ENCODE measurements around the gene PLXDC2.

PLXDC2 gene

DNA sequence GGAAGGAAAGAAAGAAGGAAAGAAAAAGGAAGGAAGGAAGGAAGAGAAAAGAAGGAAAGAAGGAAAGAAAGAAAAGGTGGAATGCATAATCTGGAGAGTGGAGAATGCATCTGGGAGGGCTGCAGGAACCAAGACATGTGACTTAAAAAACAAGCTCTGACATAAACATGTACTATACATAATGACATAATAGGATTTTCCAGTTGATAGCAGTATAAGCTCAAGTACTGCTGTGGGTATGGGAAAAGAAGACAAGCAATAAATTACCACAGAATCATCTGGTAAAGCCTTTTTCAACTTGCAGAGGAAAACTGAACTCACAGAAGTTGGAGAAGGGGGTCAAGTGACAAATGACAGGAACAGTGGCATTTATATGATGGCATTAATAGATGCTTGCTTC is 345.9 kb downstream of the PLXDC2 start:
- Histone ChIP-seq H3K27me3 (ENCODE audit: insufficient read depth, low read length, poor library complexity) (no peaks in the 10 kb centered on the region), H3K79me2 (ENCODE audit: control insufficient read depth, insufficient read depth, low read length) (no peaks in the 10 kb centered on the region), H3K4me1 (ENCODE audit: control insufficient read depth, low read depth, low read length) (no peaks in the 10 kb centered on the region), H3K36me3 (ENCODE audit: control insufficient read depth, insufficient read depth, low read length) (no peaks in the 10 kb centered on the region), H2BK5ac (ENCODE audit: low read length) (no peak overlapping the region), H3K4ac (ENCODE audit: low read depth, low read length) (no peak overlapping the region), H3K56ac (ENCODE audit: low read length) (no peak overlapping the region), H4K5ac (ENCODE audit: low read length) (no peak overlapping the region), H3K79me1 (ENCODE audit: low read length) (no peaks in the 10 kb centered on the region), H3K4me3 (ENCODE audit: low read length) (no peak overlapping the region), H3K4me2 (ENCODE audit: low read length) (no peak overlapping the region), H2AK5ac (ENCODE audit: low read length) (no peak overlapping the region), H4K8ac (ENCODE audit: low read depth, low read length) (no peak overlapping the region), H3K9ac (ENCODE audit: low read length) (no peak overlapping the region), H2BK15ac (replicated peaks; ENCODE audit: low read depth) (no peak overlapping the region), H3K18ac (ENCODE audit: low read length) (no peak overlapping the region), H3K23ac (ENCODE audit: low read length) (no peak overlapping the region), H2BK120ac (ENCODE audit: low read depth, low read length) (no peak overlapping the region), H3K27ac (ENCODE audit: low read depth, low read length) (no peak overlapping the region)
- DNase-seq, result no peak

DNA sequence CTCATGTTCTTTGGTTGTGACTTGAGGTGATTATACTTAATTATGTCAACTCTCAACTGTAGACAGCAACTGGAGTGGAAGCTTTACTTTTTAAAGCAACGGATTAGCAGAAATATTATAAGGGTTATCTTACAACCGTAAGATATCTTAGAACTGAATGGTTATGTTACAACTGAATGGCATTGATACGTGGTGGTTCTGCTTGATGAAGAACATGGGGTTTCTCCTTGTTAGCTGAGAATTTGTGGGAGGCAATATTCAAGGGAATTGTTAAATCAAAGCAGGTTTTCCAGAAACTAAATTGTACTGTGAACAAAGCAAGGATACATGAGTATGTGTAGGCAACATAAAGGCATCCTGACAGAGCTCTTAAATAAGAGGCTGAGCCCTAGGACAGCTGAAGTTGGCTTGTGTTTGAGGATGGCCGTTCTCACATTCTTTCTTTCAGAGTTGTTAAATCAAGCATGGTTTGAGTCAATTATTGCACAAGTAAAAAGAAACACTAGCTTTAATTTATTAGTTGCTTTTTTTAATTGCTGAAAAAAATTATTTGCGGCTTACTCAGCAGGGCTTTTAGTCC is 350.0 kb downstream of the PLXDC2 start:
- no peak overlapping the region for H2AK5ac ChIP-seq (ENCODE audit: low read length)
- H3K27ac ChIP-seq (ENCODE audit: low read depth, low read length), result no peak overlapping the region
- no peak overlapping the region for H3K4ac ChIP-seq (ENCODE audit: low read depth, low read length)
- H3K79me2 ChIP-seq (ENCODE audit: control insufficient read depth, insufficient read depth, low read length), result no peaks in the 10 kb centered on the region
- H3K4me2 ChIP-seq (ENCODE audit: low read length), result no peak overlapping the region
- H2BK15ac ChIP-seq (replicated peaks; ENCODE audit: low read depth), result no peak overlapping the region
- DNase-seq, result no peak
- no peak overlapping the region for H3K56ac ChIP-seq (ENCODE audit: low read length)
- no peak overlapping the region for H3K18ac ChIP-seq (ENCODE audit: low read length)
- H3K23ac ChIP-seq (ENCODE audit: low read length), result no peak overlapping the region
- no CpG with 5 or more reads among the region's 5 CpGs for WGBS (ENCODE audit: extremely low coverage, insufficient coverage, low lambda C conversion rate)
- no peak overlapping the region for H4K8ac ChIP-seq (ENCODE audit: low read depth, low read length)
- no peaks in the 10 kb centered on the region for H3K27me3 ChIP-seq (ENCODE audit: insufficient read depth, low read length, poor library complexity)
- H3K36me3 ChIP-seq (ENCODE audit: control insufficient read depth, insufficient read depth, low read length), result no peaks in the 10 kb centered on the region
- H2BK120ac ChIP-seq (ENCODE audit: low read depth, low read length), result no peak overlapping the region
- no peak overlapping the region for H4K5ac ChIP-seq (ENCODE audit: low read length)
- no peak overlapping the region for H3K9ac ChIP-seq (ENCODE audit: low read length)
- H3K4me1 ChIP-seq (ENCODE audit: control insufficient read depth, low read depth, low read length), result no peaks in the 10 kb centered on the region
- no peaks in the 10 kb centered on the region for H3K79me1 ChIP-seq (ENCODE audit: low read length)
- no peak overlapping the region for H3K4me3 ChIP-seq (ENCODE audit: low read length)
- no peak overlapping the region for H2BK5ac ChIP-seq (ENCODE audit: low read length)

DNA sequence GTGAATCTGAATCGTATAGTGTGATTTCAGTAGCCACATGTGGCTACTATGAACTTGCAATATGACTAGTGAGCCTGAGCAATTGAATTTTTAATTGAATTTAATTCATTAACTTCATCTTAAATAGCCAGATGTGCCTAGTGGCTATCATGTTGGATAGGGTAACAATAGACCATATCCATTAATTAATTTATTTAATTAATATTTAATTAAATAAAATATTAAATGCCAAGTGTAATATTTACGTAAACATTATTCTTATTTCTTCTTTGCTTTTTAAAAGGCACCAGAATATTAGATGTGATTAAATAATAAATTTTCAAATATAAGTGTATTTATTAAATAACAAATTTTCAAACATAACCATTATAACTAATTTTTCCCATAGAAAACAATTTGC is 354.4 kb downstream of the PLXDC2 start:
- H3K18ac ChIP-seq (ENCODE audit: low read length), result no peak overlapping the region
- no peak overlapping the region for H3K9ac ChIP-seq (ENCODE audit: low read length)
- H3K27me3 ChIP-seq (ENCODE audit: insufficient read depth, low read length, poor library complexity), result no peaks in the 10 kb centered on the region
- no peak for DNase-seq
- H2AK5ac ChIP-seq (ENCODE audit: low read length), result no peak overlapping the region
- no peaks in the 10 kb centered on the region for H3K79me1 ChIP-seq (ENCODE audit: low read length)
- H3K56ac ChIP-seq (ENCODE audit: low read length), result no peak overlapping the region
- no peak overlapping the region for H4K5ac ChIP-seq (ENCODE audit: low read length)
- H3K79me2 ChIP-seq (ENCODE audit: control insufficient read depth, insufficient read depth, low read length), result no peaks in the 10 kb centered on the region
- no peaks in the 10 kb centered on the region for H3K36me3 ChIP-seq (ENCODE audit: control insufficient read depth, insufficient read depth, low read length)
- H3K4me2 ChIP-seq (ENCODE audit: low read length), result no peak overlapping the region
- no peak overlapping the region for H4K8ac ChIP-seq (ENCODE audit: low read depth, low read length)
- H2BK15ac ChIP-seq (replicated peaks; ENCODE audit: low read depth), result no peak overlapping the region
- H3K27ac ChIP-seq (ENCODE audit: low read depth, low read length), result no peak overlapping the region
- no CpG with 5 or more reads among the region's 2 CpGs for WGBS (ENCODE audit: extremely low coverage, insufficient coverage, low lambda C conversion rate)
- no peak overlapping the region for H2BK5ac ChIP-seq (ENCODE audit: low read length)
- no peak overlapping the region for H3K23ac ChIP-seq (ENCODE audit: low read length)
- H3K4ac ChIP-seq (ENCODE audit: low read depth, low read length), result no peak overlapping the region
- no peak overlapping the region for H3K4me3 ChIP-seq (ENCODE audit: low read length)
- no peaks in the 10 kb centered on the region for H3K4me1 ChIP-seq (ENCODE audit: control insufficient read depth, low read depth, low read length)
- no peak overlapping the region for H2BK120ac ChIP-seq (ENCODE audit: low read depth, low read length)

DNA sequence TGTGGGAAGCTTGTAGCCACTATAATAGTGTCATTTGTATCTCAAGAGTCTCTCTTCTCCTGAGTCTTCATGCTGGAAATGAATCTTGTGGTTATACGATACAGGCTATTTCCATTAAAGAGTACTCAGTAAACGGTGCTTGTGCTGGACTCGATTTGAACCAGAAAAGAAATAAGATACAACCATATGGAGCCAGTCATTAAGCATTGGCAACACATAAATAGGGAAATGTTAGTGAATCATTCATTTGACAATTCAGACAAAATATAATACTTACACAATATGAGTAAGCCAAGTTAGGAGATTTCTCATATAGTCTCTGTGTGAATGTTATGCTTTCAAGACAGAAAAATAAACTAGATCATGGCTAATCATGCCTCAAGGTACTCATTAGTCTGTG is 356.8 kb downstream of the PLXDC2 start:
- no peak overlapping the region for H4K8ac ChIP-seq (ENCODE audit: low read depth, low read length)
- WGBS (ENCODE audit: extremely low coverage, insufficient coverage, low lambda C conversion rate), result no CpG with 5 or more reads among the region's 3 CpGs

DNA sequence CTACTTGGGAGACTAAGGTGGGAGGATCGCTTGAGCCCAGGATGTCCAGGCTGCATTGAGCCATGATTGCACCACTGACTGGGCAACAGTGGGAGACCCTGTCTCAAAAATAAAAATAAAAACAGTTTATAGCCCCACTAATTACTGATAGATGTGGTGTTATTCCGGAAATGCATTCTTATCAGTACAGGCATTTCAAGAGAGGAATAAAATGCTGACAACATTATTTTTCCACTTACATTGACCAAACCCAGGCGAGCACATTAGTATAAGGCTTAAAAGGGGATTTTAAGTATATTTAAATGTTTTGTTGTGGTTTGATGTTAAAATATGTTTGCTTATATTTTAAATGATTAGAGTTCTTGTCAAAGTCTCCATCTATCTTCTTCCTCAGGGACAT is 359.5 kb downstream of the PLXDC2 start:
- Histone ChIP-seq H3K27me3 (ENCODE audit: insufficient read depth, low read length, poor library complexity) (no peaks in the 10 kb centered on the region), H2BK5ac (ENCODE audit: low read length) (no peak overlapping the region), H3K36me3 (ENCODE audit: control insufficient read depth, insufficient read depth, low read length) (no peaks in the 10 kb centered on the region), H3K18ac (ENCODE audit: low read length) (no peak overlapping the region), H2BK15ac (replicated peaks; ENCODE audit: low read depth) (no peak overlapping the region), H2AK5ac (ENCODE audit: low read length) (no peak overlapping the region), H3K79me1 (ENCODE audit: low read length) (no peaks in the 10 kb centered on the region), H3K79me2 (ENCODE audit: control insufficient read depth, insufficient read depth, low read length) (no peaks in the 10 kb centered on the region), H3K9ac (ENCODE audit: low read length) (no peak overlapping the region), H4K5ac (ENCODE audit: low read length) (no peak overlapping the region), H3K4ac (ENCODE audit: low read depth, low read length) (no peak overlapping the region), H4K8ac (ENCODE audit: low read depth, low read length) (no peak overlapping the region), H3K23ac (ENCODE audit: low read length) (no peak overlapping the region), H3K4me1 (ENCODE audit: control insufficient read depth, low read depth, low read length) (no peaks in the 10 kb centered on the region), H3K4me2 (ENCODE audit: low read length) (no peak overlapping the region), H3K56ac (ENCODE audit: low read length) (no peak overlapping the region), H3K27ac (ENCODE audit: low read depth, low read length) (no peak overlapping the region), H2BK120ac (ENCODE audit: low read depth, low read length) (no peak overlapping the region), H3K4me3 (ENCODE audit: low read length) (no peak overlapping the region)
- no CpG with 5 or more reads among the region's 3 CpGs for WGBS (ENCODE audit: extremely low coverage, insufficient coverage, low lambda C conversion rate)
- DNase-seq, result no peak

More for the DNA sequence above, 356.8 kb downstream of the PLXDC2 start:
- Histone ChIP-seq H3K4me2 (ENCODE audit: low read length) (no peak overlapping the region), H3K36me3 (ENCODE audit: control insufficient read depth, insufficient read depth, low read length) (no peaks in the 10 kb centered on the region), H3K23ac (ENCODE audit: low read length) (no peak overlapping the region), H3K27ac (ENCODE audit: low read depth, low read length) (no peak overlapping the region), H2BK120ac (ENCODE audit: low read depth, low read length) (no peak overlapping the region), H3K56ac (ENCODE audit: low read length) (no peak overlapping the region), H3K79me2 (ENCODE audit: control insufficient read depth, insufficient read depth, low read length) (no peaks in the 10 kb centered on the region), H3K4me1 (ENCODE audit: control insufficient read depth, low read depth, low read length) (no peaks in the 10 kb centered on the region), H4K5ac (ENCODE audit: low read length) (no peak overlapping the region), H3K27me3 (ENCODE audit: insufficient read depth, low read length, poor library complexity) (no peaks in the 10 kb centered on the region), H3K18ac (ENCODE audit: low read length) (no peak overlapping the region), H2AK5ac (ENCODE audit: low read length) (no peak overlapping the region), H2BK15ac (replicated peaks; ENCODE audit: low read depth) (no peak overlapping the region), H3K4me3 (ENCODE audit: low read length) (no peak overlapping the region), H3K9ac (ENCODE audit: low read length) (no peak overlapping the region), H3K79me1 (ENCODE audit: low read length) (no peaks in the 10 kb centered on the region), H3K4ac (ENCODE audit: low read depth, low read length) (no peak overlapping the region), H2BK5ac (ENCODE audit: low read length) (no peak overlapping the region)
- DNase-seq, result no peak

DNA sequence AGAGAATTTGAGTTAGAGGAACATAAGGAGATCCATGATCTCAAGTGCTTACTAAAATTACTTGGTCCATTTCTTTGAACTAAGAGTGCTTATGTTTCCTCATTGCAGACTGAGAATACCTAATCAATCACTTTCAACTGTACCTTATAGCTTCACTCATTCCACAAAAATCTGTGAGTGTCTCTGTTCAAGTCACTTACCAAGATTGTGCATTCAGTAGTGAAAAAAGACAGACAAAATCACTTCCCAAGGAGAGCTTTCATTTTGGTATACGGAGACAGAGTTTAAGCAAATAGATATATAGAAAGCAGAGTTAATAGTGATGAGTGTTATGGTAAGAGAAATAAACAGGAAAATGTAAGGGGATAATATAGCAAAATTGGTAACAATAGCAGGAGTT is 364.5 kb downstream of the PLXDC2 start:
- H3K9ac ChIP-seq (ENCODE audit: low read length), result no peak overlapping the region
- DNase-seq, result no peak
- no peak overlapping the region for H3K4me3 ChIP-seq (ENCODE audit: low read length)
- no peak overlapping the region for H2BK5ac ChIP-seq (ENCODE audit: low read length)
- H3K79me1 ChIP-seq (ENCODE audit: low read length), result no peaks in the 10 kb centered on the region
- no CpG with 5 or more reads among the region's 1 CpG for WGBS (ENCODE audit: extremely low coverage, insufficient coverage, low lambda C conversion rate)
- H3K56ac ChIP-seq (ENCODE audit: low read length), result no peak overlapping the region
- no peak overlapping the region for H3K27ac ChIP-seq (ENCODE audit: low read depth, low read length)
- no peak overlapping the region for H4K5ac ChIP-seq (ENCODE audit: low read length)
- H3K23ac ChIP-seq (ENCODE audit: low read length), result no peak overlapping the region
- H3K4ac ChIP-seq (ENCODE audit: low read depth, low read length), result no peak overlapping the region
- H3K27me3 ChIP-seq (ENCODE audit: insufficient read depth, low read length, poor library complexity), result no peaks in the 10 kb centered on the region
- H2AK5ac ChIP-seq (ENCODE audit: low read length), result no peak overlapping the region
- no peaks in the 10 kb centered on the region for H3K4me1 ChIP-seq (ENCODE audit: control insufficient read depth, low read depth, low read length)
- no peaks in the 10 kb centered on the region for H3K36me3 ChIP-seq (ENCODE audit: control insufficient read depth, insufficient read depth, low read length)
- H3K18ac ChIP-seq (ENCODE audit: low read length), result no peak overlapping the region
- no peaks in the 10 kb centered on the region for H3K79me2 ChIP-seq (ENCODE audit: control insufficient read depth, insufficient read depth, low read length)
- H4K8ac ChIP-seq (ENCODE audit: low read depth, low read length), result no peak overlapping the region
- no peak overlapping the region for H2BK120ac ChIP-seq (ENCODE audit: low read depth, low read length)
- no peak overlapping the region for H2BK15ac ChIP-seq (replicated peaks; ENCODE audit: low read depth)
- no peak overlapping the region for H3K4me2 ChIP-seq (ENCODE audit: low read length)

Measured in mesendoderm (in vitro differentiated cells).